Activated CD4-positive, alpha-beta T cell treated with anti-CD3 and anti-CD28 coated beads for 4 hours (primary cell): ENCODE data around the gene MAN1C1.
"Not testable (repeated sequence)": the region's sequence is repeated elsewhere in the genome, so short reads cannot be mapped to it uniquely, and the experiment has no call there.

ENCODE experiments used
- DNase-seq, 2 donors: peaks; one replicate each; pipeline ENCODE4 v3.0.0-alpha.2; 2020

Gene MAN1C1

DNA sequence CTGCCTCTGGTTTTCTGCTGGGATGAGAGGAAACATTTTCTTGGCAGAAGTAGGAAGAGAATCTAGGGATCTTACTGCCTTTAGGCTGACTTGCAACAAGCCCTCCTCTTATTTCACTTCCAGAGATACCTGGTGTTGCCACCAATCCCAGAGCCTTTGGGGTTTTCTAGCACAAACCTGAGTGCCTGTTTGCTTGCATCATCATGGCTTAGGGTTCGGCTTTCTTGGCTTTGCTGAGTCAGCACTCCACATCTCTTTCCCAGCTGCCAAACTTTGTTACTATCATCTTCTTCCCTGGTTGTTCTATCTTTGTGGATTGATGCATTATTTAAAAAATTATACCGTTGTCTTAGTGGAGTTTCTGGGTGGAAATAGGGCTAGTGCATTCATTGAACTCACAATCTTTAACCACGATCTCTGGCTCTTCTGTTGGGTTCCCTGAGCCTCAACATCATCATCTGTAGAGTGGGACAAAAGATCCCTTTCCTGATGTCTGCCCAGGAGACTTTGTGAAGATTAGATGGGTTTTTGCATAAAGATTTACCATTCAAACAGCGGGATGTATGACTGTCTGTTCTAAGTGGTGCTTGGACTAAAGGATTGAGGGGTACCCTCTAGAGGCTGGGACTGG is 106.8 kb downstream of the MAN1C1 start:
- DNase-seq: no peak

DNA sequence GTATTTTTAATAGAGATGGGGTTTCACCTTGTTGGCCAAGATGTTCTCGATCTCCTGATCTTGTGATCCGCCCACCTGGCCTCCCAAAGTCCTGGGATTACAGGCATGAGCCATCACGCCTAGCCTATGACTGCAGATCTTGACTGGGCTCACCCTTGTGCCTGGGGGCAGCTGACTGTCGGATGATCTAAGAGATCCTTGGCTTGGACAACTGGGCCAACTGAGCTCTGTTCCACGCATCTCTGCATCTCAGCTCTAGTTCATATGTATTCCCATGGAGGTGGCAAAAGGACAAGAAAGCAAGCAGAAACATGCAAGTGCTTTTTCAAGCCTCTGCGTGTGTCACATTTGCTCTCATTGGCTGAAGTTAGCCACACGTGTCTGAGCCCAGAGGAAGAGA is 107.6 kb downstream of the MAN1C1 start:
- DNase-seq: no peak

DNA sequence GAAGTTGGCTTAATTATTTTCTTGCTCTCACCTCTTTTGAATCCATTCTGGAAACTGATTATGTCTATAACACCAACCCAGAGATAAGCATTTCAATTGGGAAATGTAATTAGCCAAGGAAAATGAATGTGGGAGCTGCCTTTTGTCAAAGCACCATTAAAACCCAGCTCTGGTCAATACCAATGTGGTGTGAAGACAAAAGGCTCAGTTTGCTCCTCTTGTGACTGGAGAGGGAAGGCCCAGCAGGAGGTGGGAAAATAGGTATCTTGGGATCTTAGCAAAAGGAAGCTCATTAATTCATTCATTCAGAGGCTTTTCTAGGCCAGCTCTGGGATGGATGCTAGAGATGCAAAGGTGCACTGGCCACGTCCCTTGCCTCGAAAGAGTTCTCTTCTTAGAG is 108.4 kb downstream of the MAN1C1 start:
- no peak for DNase-seq

DNA sequence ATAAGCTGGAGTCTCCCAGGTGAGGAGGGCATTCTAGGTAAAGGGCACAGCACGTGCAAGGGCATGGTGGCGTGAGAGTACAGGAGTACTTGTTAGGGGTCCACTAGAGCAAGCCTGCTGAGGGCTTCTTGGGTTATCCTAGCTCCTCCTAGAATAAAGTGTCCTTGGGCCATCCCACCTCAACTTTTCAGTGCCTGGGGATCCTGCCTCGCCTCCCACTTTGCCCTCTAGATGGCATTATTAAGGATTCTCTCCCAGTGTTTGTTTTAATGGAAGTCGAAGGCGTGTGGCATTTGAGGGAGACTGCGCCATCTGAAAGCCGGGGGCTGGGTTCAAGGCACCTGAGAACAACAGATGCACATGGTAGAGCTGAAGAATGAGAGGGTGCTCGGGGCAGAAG is 108.9 kb downstream of the MAN1C1 start:
- no peak for DNase-seq

DNA sequence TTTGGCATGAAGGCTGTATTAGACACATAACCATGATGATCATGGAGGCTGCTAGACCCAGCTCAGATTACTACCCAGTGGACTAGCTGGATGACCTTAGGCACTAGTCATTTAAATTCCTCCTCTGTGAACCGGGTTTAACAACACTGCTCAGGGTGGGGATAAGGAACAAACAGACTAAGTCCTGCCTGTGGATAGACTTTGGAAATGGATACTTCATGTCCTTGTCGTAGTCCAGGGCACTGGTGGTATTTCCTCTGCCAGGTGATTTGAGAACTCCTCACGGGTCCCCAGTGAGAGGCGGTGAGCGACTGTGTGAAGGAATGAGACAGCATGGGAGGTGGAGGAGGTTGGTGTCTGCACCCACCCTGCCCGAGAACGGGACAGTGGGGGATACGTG is 110.5 kb downstream of the MAN1C1 start:
- DNase-seq: no peak

DNA sequence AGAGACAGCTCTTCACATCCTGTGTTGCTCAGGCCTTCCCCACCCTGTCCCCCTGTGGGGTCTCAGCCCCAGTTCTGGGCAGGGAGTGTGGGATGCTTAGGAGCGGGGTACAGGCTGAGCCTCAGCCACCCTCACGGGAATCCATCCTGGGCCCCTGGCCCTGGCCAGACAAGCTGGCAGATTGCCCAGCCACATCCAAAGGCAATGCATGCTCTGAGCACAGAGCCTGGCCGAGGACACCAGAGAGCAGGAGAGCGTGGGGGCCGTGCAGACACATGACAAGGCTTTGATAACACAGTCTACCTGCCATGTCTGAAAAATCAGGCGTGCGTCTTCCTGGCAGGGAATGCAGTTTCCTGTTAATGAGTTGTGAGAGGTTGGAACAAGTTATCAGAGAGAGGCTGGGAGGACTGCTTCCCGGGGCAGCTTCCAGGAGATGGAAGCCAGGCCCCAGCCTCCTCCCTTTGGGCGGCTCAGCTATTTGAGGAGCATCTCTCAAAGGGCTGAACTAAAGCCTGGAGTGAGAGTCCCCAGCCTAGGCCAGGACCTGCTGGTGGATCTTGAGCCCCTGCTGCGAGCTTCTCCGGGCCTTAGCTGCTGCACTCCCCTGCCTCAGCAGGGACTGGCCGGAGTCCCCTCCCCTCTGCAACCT is 111.2 kb downstream of the MAN1C1 start:
- no peak for DNase-seq

DNA sequence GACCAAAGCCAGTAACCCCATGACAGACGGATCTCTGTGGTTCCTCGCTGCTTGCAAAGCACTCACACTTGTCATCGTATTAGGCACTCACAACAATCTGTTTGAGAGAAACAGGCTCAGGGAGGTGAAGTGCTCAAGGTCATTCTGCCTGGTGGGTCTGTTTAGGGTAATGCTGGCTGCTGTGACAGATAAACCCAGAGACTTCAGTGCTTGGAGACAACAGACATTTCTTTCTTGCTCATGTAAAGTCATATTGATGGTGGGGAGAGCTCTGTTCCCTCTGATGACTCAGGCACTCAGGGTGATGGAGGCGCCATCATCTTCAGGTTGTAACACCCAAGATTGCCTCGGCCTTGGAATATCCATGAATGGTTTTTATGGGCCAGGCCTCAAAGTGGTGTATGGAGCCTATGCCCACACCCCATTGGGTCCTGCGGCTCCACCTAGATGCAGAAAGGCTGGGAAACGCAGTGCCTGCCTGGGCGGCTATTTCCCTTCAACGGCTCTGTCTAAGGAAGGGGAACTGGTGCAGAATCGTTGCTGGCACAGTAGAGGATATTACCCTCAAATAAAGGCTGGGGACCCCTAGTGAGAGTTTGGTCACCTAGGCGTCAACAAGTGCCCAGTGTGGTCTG is 111.8 kb downstream of the MAN1C1 start:
- DNase-seq: no peak

DNA sequence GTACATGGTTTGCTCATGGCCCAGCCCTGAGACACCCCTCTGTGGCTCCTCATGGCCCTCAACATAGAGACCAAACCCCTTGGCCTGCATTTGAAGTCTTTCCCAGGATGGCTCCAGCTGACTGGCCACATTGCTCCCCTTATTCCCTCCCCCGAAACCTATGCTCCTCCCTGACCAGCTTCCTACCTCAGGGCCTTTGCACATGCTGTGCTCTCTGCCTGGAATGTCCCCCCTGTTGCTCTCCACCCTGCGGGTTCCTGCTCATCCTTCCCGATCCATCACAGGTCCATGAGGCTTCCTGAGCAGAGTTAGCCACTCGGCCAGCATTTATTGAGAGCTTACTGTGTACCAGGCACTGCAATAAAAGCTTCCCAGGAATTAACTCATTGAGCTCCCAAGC is 112.5 kb downstream of the MAN1C1 start:
- no peak for DNase-seq

DNA sequence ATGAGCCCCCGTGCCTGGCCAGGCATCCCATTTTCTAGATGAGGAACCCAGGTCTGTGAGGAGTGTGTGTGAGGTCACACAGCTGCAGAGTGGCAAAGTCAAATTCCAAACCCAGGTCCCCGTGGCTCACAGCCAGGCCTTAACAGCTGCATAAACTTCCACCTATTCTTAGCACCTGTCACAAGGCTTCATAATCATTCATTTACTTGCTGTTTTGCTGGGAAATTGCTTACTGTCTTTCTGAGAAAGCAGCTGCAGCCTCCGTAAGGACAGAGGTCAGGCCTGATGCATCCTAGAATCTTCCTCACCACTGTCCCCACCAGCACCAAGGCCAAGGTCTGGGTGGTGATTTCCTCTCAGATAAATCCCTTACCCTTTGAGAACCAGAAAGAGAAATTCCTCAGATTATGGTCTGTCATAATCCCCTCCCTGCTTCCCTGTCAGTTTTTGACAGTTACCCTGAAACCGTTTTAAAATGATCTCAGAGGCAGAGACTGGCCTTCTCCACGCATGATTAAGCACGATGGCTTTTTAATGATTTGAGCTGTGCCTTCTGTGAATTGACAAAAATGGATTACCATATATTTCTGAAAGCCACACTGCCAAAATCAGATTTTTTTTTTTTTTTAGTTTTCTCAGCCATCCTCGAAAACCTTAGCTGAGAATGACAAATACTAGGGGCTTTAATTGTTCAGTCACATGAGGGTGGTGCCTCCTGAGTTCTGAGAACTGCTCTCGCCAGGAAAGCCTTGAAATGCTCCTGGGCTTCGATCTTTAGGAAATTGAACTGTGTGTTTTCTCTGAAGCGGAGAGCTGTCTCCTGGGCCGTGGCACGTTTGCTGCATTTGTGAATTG is 113.4 kb downstream of the MAN1C1 start:
- no peak for DNase-seq

DNA sequence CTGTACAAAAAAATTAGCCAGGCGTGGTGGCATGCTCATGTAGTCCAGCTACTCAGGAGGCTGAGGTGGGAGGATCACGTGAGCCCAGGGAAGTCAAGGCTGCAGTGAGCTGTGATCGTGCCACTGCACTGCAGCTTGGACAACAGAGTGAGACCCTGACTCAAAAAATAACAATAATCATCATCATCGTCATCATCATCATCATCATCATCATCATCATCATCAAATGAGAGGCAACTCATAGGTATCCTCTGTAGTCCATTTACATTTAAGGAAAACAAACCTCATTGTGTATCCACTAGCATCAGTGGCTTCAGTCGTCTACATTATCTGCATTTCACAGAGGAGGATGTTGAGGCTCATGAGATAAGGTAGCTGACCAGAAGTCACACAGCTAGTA is 114.6 kb downstream of the MAN1C1 start:
- no peak for DNase-seq

DNA sequence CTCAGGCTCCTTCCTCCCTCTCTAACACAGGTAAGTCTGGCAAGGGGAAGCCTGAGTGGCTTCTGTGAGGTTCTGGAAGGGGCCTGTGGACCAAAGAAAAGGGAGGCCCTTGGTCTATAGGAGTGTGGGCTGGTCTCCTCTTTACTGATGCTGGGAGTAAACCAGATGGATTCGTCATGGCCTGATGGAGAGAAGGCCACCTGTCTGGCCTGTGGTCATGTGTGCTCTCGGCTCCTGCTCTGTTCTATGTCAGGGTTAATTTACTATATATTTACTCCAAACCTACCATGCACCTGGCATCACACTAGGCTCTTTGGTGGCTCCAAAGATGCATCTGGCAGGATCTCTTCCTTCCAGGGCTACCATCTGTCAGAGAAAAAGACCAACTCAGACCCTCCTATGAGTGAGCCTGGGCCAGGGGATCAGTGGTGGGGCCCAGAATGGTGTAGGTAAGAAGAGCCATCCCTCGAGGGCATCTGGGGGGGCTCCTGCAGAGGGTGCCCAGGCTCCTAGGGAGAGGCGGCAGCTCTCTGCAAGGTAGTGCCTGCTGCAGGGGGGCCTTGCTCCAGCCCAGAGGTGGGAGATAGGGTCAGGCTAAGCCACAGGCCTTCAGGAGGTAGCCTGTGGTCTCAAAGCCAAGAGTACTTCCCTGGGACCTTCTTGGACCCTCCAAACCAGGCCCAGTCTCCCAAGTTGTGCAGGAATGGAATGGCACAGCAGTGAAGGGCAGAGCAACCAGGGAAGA is 115.2 kb downstream of the MAN1C1 start:
- DNase-seq: no peak

DNA sequence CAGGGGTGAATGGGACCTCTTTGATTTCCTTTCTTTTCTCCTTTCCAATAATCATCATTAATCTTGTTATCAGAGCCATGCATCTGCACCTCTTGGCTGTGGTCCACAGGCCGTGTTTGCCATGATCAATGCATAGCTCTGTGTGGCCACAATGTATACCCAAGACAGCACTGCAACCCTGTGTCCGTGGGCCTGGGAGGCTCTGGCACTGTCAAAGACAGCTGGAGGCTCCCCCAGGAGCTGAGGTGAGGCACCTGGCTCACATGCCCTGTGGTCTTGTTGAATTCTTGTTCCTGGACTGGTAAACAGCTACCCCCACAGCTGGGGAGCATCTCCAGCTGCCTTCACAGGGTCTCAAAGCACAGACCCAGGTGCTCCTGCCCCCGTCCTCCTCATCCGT is 116.2 kb downstream of the MAN1C1 start:
- DNase-seq: no peak

DNA sequence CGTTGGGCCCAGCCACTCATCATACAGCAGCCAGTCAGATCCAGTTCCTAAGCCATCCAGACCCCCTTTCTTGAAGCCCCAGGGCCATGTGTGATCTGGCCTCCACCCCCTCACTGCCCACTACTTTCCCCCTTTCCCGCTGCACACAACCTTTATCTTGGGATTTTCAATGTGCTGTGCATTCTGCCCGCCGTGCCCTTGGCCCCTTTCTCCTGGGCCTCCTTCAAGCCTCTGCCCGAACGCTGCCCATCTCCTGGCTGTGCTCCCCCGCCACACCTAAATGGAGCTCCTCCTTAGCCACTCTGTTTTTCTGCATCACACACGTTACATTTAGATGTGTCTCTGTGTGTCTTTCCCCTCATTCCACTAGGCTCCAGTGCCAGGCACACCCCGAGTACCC is 116.7 kb downstream of the MAN1C1 start:
- no peak for DNase-seq

DNA sequence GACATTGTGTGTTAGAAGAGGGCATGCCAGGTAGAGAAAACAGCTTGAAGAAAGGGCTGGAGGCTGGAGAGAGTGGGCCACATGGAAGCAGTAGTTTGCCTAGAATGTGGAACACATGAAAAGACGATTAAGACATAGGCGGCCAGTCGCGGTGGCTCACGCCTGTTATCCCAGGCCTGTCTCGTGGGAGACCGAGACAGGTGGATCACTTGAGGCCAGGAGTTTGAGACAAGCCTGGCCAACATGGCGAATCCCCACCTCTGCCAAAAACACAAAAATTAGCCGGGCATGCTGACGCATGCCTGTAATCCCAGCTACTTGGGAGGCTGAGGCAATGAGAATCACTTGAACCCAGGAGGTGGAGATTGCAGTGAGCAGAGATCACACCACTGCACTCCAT is 118.4 kb downstream of the MAN1C1 start:
- not testable (repeated sequence) for DNase-seq

DNA sequence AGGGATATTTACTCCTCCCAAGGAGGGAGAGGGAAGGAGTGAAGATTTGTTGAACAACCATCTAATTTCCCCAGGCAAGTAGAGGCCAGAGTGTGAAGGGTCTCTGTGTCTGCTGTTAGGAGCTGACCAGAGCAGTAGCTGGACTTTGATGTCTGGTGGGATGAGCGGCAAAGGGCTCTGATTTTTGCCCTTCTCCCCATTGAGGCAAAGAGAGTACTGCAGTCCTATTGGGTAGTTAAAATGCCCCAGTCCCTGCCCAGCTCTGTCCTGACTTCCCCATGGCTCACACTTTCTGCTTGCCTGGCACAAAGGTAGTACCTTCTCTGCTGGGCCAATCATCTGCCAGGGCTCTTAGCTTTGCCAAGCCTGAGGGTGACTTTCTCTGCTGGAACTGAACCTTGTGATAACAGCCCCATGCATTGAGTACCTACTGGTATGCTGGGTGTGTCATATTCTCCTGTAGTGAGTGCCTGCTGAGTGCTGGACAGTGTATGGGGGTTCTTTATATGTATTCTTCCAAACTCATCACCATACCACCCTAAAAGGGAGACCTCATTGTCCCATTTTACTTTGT is 119.5 kb downstream of the MAN1C1 start:
- no peak for DNase-seq

DNA sequence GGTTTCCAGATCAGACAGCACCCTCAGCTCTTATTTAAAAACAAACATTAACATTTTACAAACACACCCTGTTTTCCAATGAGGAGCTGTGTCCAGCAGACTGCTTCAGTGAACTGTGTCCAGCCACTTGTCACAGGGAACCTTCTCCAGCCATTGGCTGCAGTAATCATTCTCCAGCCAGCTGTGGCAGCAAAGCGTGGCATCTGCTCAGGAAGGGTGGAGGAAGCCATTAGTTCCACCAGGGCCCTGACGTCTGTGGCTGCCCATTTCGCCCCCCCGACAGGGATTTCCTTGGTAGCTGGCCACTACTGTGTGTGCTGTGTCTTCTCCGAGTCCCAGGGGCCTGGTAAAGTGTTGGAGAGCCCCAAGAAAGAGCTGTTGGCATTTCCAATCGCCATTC is 120.5 kb downstream of the MAN1C1 start:
- no peak for DNase-seq

DNA sequence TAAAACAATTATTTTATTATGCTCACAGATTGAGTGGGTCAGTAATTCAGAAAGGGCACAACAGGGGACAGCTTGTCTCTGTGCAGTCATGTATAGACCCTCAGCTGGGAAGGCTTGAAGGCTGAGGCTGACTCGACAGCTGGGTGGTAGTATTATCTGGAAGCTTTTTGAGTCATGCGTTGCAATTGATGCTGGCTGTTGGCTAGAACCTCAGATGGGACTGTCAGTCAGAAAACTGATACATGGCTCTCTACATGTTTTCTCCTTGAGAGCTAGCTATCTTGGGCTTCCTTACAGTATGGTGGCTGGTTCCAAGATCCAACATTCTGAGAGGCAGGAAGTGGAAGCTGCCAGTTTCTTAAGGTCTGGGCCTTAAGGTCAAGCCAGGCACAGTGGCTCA is 121.9 kb downstream of the MAN1C1 start:
- no peak for DNase-seq

DNA sequence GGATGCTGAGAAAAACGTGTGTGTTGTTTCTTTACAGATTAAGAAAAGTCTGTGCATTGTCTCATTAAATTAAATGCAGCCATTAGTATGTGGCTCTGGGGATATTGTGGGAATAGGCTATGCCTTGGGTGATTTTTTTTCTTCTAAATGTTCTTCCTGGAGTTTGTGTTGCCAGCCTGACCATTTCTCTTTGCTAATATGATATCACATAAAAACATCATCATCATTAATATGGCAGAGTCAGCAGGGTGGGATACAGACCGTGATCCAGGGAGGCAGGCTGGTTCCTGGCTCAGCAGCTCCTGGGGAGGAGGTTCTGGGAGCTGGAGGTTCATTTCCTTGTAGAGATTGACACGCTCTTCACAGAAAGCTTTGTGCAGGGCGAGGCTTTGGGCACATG is 122.8 kb downstream of the MAN1C1 start:
- no peak for DNase-seq

DNA sequence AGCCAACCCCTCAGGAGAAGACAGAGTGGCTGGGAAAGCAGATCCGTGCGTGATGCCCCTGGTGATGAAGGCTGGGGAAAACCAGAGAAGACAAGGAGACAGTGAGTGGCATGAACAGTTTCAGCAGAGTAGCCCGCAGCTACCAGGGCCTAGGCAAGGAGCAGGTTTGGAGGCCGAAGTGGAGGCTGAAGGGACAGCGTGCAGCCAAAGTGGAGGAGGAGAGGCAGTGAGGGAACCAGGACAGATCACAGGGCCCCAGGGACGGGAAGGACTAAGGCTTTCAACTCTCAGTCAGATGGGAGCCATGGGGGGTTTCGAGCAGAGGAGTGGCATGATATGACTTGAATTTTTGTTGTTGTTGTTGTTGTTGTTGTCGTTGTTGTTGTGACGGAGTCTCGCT is 123.5 kb downstream of the MAN1C1 start:
- DNase-seq: no peak

DNA sequence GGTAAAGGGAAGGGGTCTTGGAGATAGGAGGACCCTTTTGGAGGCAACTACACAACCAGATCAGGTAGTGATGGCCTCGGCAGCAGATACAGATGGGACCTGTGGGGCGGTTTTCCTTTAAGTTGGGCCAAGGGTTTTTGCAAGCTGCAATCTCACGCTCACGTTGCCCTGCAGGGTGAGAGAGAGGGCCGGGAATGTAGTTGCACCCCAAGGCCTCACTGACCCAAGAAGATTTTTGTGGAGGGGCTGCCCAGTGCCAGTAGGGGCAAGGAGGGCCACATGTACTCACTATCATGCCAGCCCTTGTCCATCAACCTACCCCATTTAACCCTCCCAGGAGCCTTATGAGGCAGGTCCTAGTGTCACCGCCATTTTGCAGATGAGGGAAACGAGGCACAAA is 125.7 kb downstream of the MAN1C1 start:
- DNase-seq: no peak

DNA sequence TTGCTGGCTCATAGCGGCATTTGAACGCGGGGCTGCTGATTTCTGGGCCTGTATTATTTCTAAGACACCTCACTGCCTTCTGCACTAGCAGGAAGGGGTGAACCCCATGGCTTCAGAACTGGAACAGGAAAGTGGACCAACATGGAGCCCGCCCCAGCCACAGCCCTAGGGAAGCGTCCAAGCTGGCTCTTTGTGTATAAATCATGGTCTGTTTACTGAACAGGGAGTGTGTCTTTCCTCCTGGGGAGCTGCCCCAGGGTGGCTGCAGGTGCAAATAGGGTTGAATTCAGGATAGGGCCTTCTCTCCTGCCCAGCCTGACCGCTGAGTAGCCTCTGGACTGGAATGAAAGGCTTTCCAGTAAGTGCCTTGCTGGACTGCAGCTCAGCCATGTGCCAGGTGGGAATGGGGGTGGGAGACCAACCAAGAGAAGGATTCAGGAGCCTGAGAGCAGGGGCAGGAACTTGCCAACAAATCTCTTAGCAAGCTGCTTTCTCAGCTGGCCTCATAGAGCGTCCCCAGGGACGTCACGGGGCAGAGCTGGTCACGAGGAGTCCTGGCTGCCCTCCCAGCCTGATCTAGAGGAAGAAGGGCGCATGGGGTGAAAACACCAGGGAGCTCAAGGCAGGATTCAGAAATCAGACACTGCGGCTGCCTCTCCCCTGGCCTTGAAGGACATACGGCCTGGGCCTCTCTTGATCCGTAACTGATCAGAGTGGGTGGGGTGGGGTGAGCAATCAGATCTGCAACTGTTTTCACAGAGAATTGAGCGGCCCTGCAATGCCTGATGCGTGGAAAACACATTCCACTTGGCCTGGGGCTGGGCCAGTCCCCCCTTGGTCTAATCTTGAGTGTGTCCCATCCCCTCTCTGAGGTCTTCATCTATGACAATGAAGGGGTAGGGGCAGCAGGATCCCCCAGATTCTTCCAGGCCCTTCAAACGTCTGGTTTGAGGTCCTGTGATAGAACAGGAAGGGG is 126.9 kb downstream of the MAN1C1 start:
- DNase-seq: no peak
